Heart left ventricle (tissue), 16 donors: ENCODE measurements around the gene KLHDC10. TPM values are rescaled to one million over a fixed set of nuclear protein-coding genes. Genes with fewer than 3 reads are reported as not detected.
A peak's percentile ranks its signal among the peaks of the same experiment; 100 is the strongest.
"Not testable (repeated sequence)": the region's sequence is repeated elsewhere in the genome, so short reads cannot be mapped to it uniquely, and the experiment has no call there.

Experiments
- ATAC-seq, 4 donors: fragments of 200-7000 bp; cut with Tn5 transposase; one replicate each; pipeline ENCODE4 v1.9.1; 2020 to 2022; ENCODE audit warnings: moderate library complexity in 4 of 4, mild to moderate bottlenecking in 3 of 4, moderate number of reproducible peaks in 1 of 4
- DNase-seq, 5 donors: peaks; one replicate each; pipeline ENCODE4 v3.0.0-alpha.2; 2020
- H3K27ac ChIP-seq, 12 donors: fragments of 200-600 bp; sonication (generic) in 4 of 12; one replicate each; pipeline versions ENCODE4 v1.5.0 to v1.8.0; 2016 to 2022; ENCODE audit warnings: mild to moderate bottlenecking in 2 of 12
- H3K27me3 ChIP-seq, 9 donors: fragments of 200-600 bp; sonication (generic) in 2 of 9; one replicate each; pipeline versions ENCODE4 v1.5.1 to v1.8.0; 2016 to 2022; ENCODE audit warnings: mild to moderate bottlenecking in 3 of 9
- H3K36me3 ChIP-seq, 9 donors: fragments of 200-600 bp; sonication (generic) in 2 of 9; one replicate each; pipeline versions ENCODE4 v1.5.0 to v1.8.0; 2018 to 2022; ENCODE audit warnings: mild to moderate bottlenecking in 2 of 9
- H3K4me1 ChIP-seq, 12 donors: fragments of 200-600 bp; sonication (generic) in 4 of 12; one replicate each; pipeline versions ENCODE4 v1.5.0 to v1.8.0; 2016 to 2022; ENCODE audit warnings: mild to moderate bottlenecking in 3 of 12
- H3K4me3 ChIP-seq, 12 donors: fragments of 200-600 bp; sonication (generic) in 4 of 12; one replicate each; pipeline versions ENCODE4 v1.5.0 to v1.8.0; 2017 to 2022; ENCODE audit warnings: mild to moderate bottlenecking in 9 of 12, moderate library complexity in 4 of 12
- H3K9me3 ChIP-seq, 12 donors: fragments of 200-600 bp; sonication (generic) in 4 of 12; one replicate each; pipeline versions ENCODE4 v1.5.0 to v1.8.0; 2016 to 2022; ENCODE audit warnings: mild to moderate bottlenecking in 1 of 12
- CTCF ChIP-seq, 12 donors: fragments of 200-600 bp; sonication (generic) in 4 of 12; IDR thresholded peaks; one replicate each; pipeline versions ENCODE4 v1.5.0 to v1.8.0; 2018 to 2022; ENCODE audit warnings: antibody characterized with exemption in 12 of 12, mild to moderate bottlenecking in 5 of 12
- POLR2A ChIP-seq, 2 donors: fragments of 450-650 bp; IDR thresholded peaks; one replicate each; pipeline ENCODE4 v1.6.1; 2017; ENCODE audit warnings: antibody characterized with exemption in 2 of 2, mild to moderate bottlenecking in 2 of 2, moderate library complexity in 2 of 2
- WGBS, 4 donors: extraction: QIAGEN DNeasy Blood & Tissue Kit in 2 of 4; methylation state at CpG; one replicate each; pipeline versions ENCODE4 v1.1.5 to v1.1.7; 2013 to 2018; 5-methylcytosine and 5-hydroxymethylcytosine counted together
- intact Hi-C, 10 donors: fragments of 100-400 bp; cut with DNase I; formaldehyde crosslinking; loops; one replicate each; pipeline versions ENCODE4 v1.11.1 to v1.14.2; 2022
- polyA plus RNA-seq, 2 donors: library from polyadenylated mRNA; stranded (reverse); fragments of 200-250 nt; gene quantifications; one replicate each; pipeline ENCODE4 v1.2.3, GENCODE V29; 2013
- total RNA-seq, 9 donors: library from RNA; depleted of rRNA in 2 of 9; stranded (reverse); fragments of >200 nt in 2 of 9; fragmentation: NEBNext Ultra II Directional in 3 of 9; extraction: Animal tissue kit (Norgen Biotek cat#: 25700) in 3 of 9; gene quantifications; one replicate each; pipeline versions ENCODE4 v1.1.0 to v1.2.4, GENCODE V29; 2016 to 2023
- donor health status: ischemic (EF 13 %, LVEDD 7.1; RV severe dilation, severe dysfunction).
- donor health status: healthy with polysubstance abuse.
- donor health status: DM: no; HTN: yes; CAD: no.
- donor health status: DM: no; HTN: no; CAD: no.
- donor health status: ischemic (EF 25% LVEDD 6.9; RV normal size, moderate dysfunction).
- donor health status: ischemic (EF 25% LVEDD 5.7; RV mildly dilated, moderate dysfunction).
- donor health status: healthy.
- donor health status: DM: yes; HTN: yes; CAD: no.
- donor health status: ischemic (EF 35%, LVEDD 5.7; RV mildly dilated, moderate dysfunction).
- donor health status: nonischemic (EF 11% LVEDD 7.7; RV severe dilation, severe dysfunction).
- donor health status: DM: yes; HTN: yes; CAD: no.
- donor health status: PGD.
- donor health status: ischemic (EF 29% LVEDD 5.4; RV normal size, mild dysfunction).
- donor health status: nonischemic (EF 23%, LVEDD 6.1; RV moderate dilation, normal function).

Gene KLHDC10
- total and polyA plus RNA-seq, 11 donors = 7.0 to 32.6 (median 26.4) TPM

- Histone ChIP-seq H3K36me3 (peaks cover 0 to 22% (median 10%) of the 10 kb centered on the region in 9 donors), H3K27ac (no peak overlapping the region), H3K9me3 (no peaks in the 10 kb centered on the region), H3K4me1 (peaks cover 0 to 23% (median 9%) of the 10 kb centered on the region in 12 donors), H3K4me3 (no peak overlapping the region), H3K27me3 (no peaks in the 10 kb centered on the region)
- intact Hi-C loops = loop anchor here in 6 of 10 donors (10.0 kb wide), 5 partner anchors 635 to 755 kb away; no protein-coding TSS in a partner anchor
- ATAC-seq = no peak
- 83 to 89% (median 86%) methylated on average over 3 of the region's 3 CpGs for WGBS, 4 donors
- TF ChIP-seq CTCF (IDR thresholded peaks at IDR 0.05) = no peak
- TF ChIP-seq POLR2A (IDR thresholded peaks at IDR 0.05) = no peak
- no peak for DNase-seq
These were observed 9.6 kb downstream of the KLHDC10 start for GRCh38 chr7:130079846-130080394.

GRCh38 chr7:130083497-130083896, 13.2 kb downstream of the KLHDC10 start:
- H3K27me3 ChIP-seq, H3K4me3 ChIP-seq, H3K9me3 ChIP-seq, intact Hi-C loops, H3K27ac ChIP-seq, ATAC-seq, DNase-seq: not testable (repeated sequence)
- Histone ChIP-seq H3K4me1 (peaks cover 0 to 18% (median 5%) of the 10 kb centered on the region in 12 donors), H3K36me3 (peaks cover 0 to 18% (median 5%) of the 10 kb centered on the region in 9 donors)
- 92 to 99% (median 96%) methylated on average over 4 of the region's 4 CpGs for WGBS, 4 donors

- Histone ChIP-seq H3K9me3 (no peaks in the 10 kb centered on the region), H3K27me3 (no peaks in the 10 kb centered on the region), H3K4me1 (peaks cover 0 to 18% (median 5%) of the 10 kb centered on the region in 12 donors), H3K36me3 (peaks cover 0 to 15% (median 0%) of the 10 kb centered on the region in 9 donors), H3K27ac (no peak overlapping the region), H3K4me3 (no peak overlapping the region)
- peak in 11 of 12 donors; percentile 17 to 58 (median 42) for TF ChIP-seq CTCF (IDR thresholded peaks at IDR 0.05)
- TF ChIP-seq POLR2A (IDR thresholded peaks at IDR 0.05) = no peak
- WGBS, 4 donors = 91 to 92% (median 92%) methylated on average over 11 of the region's 11 CpGs
- ATAC-seq = no peak
- DNase-seq = no peak
- intact Hi-C loops = no loop called here
These were observed 13.9 kb downstream of the KLHDC10 start for GRCh38 chr7:130084037-130084875.

GRCh38 chr7:130085235-130085634, 14.9 kb downstream of the KLHDC10 start:
- Histone ChIP-seq H3K4me1 (peaks cover 0 to 18% (median 5%) of the 10 kb centered on the region in 12 donors), H3K36me3 (peaks cover 0 to 15% (median 0%) of the 10 kb centered on the region in 9 donors)
- H3K4me3 ChIP-seq, DNase-seq, H3K9me3 ChIP-seq, ATAC-seq, H3K27ac ChIP-seq, intact Hi-C loops, H3K27me3 ChIP-seq: not testable (repeated sequence)
- WGBS, 4 donors = 75 to 96% (median 87%) methylated on average over 5 of the region's 5 CpGs

- Histone ChIP-seq H3K9me3 (no peaks in the 10 kb centered on the region), H3K4me1 (peaks cover 0 to 18% (median 5%) of the 10 kb centered on the region in 12 donors), H3K27me3 (no peaks in the 10 kb centered on the region), H3K36me3 (peaks cover 0 to 15% (median 0%) of the 10 kb centered on the region in 9 donors), H3K27ac (no peak overlapping the region), H3K4me3 (no peak overlapping the region)
- intact Hi-C loops = no loop called here
- no peak for DNase-seq
- ATAC-seq = no peak
- TF ChIP-seq POLR2A (IDR thresholded peaks at IDR 0.05) (no peak), CTCF (IDR thresholded peaks at IDR 0.05) (no peak)
These were observed 16.6 kb downstream of the KLHDC10 start for GRCh38 chr7:130086938-130087337.
